BJ (cell line): Measurements from ENCODE around the gene PLEKHF1. TPM values are rescaled to one million over a fixed set of nuclear protein-coding genes. Genes with fewer than 3 reads are reported as not detected.

Source experiments
- CTCF ChIA-PET: fragments of 350-600 bp; formaldehyde crosslinking; extraction: SDS; loops from one replicate; lab custom pipeline; 2021; ENCODE audit warnings: antibody characterized with exemption, inconsistent platforms; lab: Yijun Ruan, JAX
- POLR2A ChIA-PET: fragments of 300-600 bp; sonication (Branson Sonifier 250); formaldehyde crosslinking; extraction: SDS; loops from one replicate; lab custom pipeline; 2021; ENCODE audit warnings: antibody characterized with exemption; lab: Charles Lee
- DNase-seq: peaks from one replicate; pipeline ENCODE4 v3.0.0-alpha.2; 2011; ENCODE audit warnings: low read depth
- H3K27me3 ChIP-seq: 2 replicates; pipeline ENCODE4 v1.6.0; 2011; ENCODE audit warnings: low read length; ENCODE audit not compliant: control insufficient read depth, insufficient read depth
- H3K36me3 ChIP-seq: 2 replicates; pipeline ENCODE4 v1.5.1; 2011; ENCODE audit warnings: low read length; ENCODE audit not compliant: control insufficient read depth, insufficient read depth
- H3K4me3 ChIP-seq: 2 replicates; pipeline ENCODE4 v1.5.1; 2011; ENCODE audit warnings: low read depth, mild to moderate bottlenecking, control low read depth, low read length
- CTCF ChIP-seq: IDR thresholded peaks from 2 replicates; pipeline ENCODE4 v1.5.1; 2011; ENCODE audit warnings: low read depth, mild to moderate bottlenecking, control low read depth, inconsistent platforms, low read length, moderate library complexity; ENCODE audit not compliant: insufficient read depth
- polyA plus RNA-seq: library from polyadenylated mRNA; depleted of rRNA; stranded (reverse); fragments of >200 nt; gene quantifications from 2 replicates; pipeline ENCODE4 v1.2.3, GENCODE V29; 2011

Gene PLEKHF1
- polyA plus RNA-seq, 1 experiment, result 8.7 TPM

- ChIA-PET POLR2A (no interaction called here), CTCF (interaction anchor here (0.7 kb wide), 2 partner anchors 13 to 21 kb away, joined by 3 read pairs; no protein-coding TSS in a partner anchor)
- no peak for DNase-seq
- no peak for TF ChIP-seq CTCF
- Histone ChIP-seq H3K4me3 (no peak overlapping the region), H3K36me3 (no peaks in the 10 kb centered on the region), H3K27me3 (no peaks in the 10 kb centered on the region)
Measured at GRCh38 chr19:29658221-29658991, 6.9 kb upstream of the PLEKHF1 start.

GRCh38 chr19:29660835-29661234, 4.4 kb upstream of the PLEKHF1 start:
- CTCF ChIA-PET, result interaction anchor here (1.4 to 10.1 kb wide), 3 partner anchors 10 to 50 kb away, joined by 3 to 62 read pairs (median 4); no protein-coding TSS in a partner anchor
- no peaks in the 10 kb centered on the region for H3K36me3 ChIP-seq
- no peak for DNase-seq
- POLR2A ChIA-PET, result no interaction called here
- no peak overlapping the region for H3K4me3 ChIP-seq
- TF ChIP-seq CTCF, result no peak
- H3K27me3 ChIP-seq, result no peaks in the 10 kb centered on the region

GRCh38 chr19:29662278-29662603, 3.0 kb upstream of the PLEKHF1 start:
- Histone ChIP-seq H3K4me3 (peak overlapping the region; percentile 18), H3K36me3 (no peaks in the 10 kb centered on the region; the same call in 1 of the 2 replicates), H3K27me3 (no peaks in the 10 kb centered on the region)
- no peak for TF ChIP-seq CTCF
- no peak for DNase-seq
- ChIA-PET CTCF (interaction anchor here (0.6 to 10.1 kb wide), 9 partner anchors 15 to 1009 kb away, joined by 3 to 62 read pairs (median 5); partner anchors contain the start of gene POP4), POLR2A (interaction anchor here (0.7 to 0.8 kb wide), 2 partner anchors 14 to 33 kb away, joined by 4 read pairs; no protein-coding TSS in a partner anchor)

- POLR2A ChIA-PET, result interaction anchor here (0.8 kb wide), 1 partner anchor 15 kb away, joined by 4 read pairs; no protein-coding TSS in a partner anchor
- CTCF ChIA-PET, result interaction anchor here (0.6 to 10.1 kb wide), 9 partner anchors 15 to 1009 kb away, joined by 3 to 62 read pairs (median 5); partner anchors contain the start of gene POP4
- DNase-seq, result peak; percentile 81
- no peaks in the 10 kb centered on the region for H3K27me3 ChIP-seq
- peak overlapping the region; percentile 18 for H3K4me3 ChIP-seq
- H3K36me3 ChIP-seq, result no peaks in the 10 kb centered on the region; the same call in 1 of the 2 replicates
- no peak for TF ChIP-seq CTCF
Measured at GRCh38 chr19:29662604-29663404, 2.5 kb upstream of the PLEKHF1 start.
